HG03354 (cell line): Measurements from ENCODE around the gene SLCO4A1.

ENCODE experiments used
- ATAC-seq: cut with Tn5 transposase; IDR thresholded peaks from one replicate; pipeline ENCODE4 v1.9.1; 2021; ENCODE audit warnings: mild to moderate bottlenecking; ENCODE audit not compliant: unreplicated experiment, poor library complexity, severe bottlenecking

SLCO4A1 gene, protein sequence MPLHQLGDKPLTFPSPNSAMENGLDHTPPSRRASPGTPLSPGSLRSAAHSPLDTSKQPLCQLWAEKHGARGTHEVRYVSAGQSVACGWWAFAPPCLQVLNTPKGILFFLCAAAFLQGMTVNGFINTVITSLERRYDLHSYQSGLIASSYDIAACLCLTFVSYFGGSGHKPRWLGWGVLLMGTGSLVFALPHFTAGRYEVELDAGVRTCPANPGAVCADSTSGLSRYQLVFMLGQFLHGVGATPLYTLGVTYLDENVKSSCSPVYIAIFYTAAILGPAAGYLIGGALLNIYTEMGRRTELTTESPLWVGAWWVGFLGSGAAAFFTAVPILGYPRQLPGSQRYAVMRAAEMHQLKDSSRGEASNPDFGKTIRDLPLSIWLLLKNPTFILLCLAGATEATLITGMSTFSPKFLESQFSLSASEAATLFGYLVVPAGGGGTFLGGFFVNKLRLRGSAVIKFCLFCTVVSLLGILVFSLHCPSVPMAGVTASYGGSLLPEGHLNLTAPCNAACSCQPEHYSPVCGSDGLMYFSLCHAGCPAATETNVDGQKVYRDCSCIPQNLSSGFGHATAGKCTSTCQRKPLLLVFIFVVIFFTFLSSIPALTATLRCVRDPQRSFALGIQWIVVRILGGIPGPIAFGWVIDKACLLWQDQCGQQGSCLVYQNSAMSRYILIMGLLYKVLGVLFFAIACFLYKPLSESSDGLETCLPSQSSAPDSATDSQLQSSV

DNA sequence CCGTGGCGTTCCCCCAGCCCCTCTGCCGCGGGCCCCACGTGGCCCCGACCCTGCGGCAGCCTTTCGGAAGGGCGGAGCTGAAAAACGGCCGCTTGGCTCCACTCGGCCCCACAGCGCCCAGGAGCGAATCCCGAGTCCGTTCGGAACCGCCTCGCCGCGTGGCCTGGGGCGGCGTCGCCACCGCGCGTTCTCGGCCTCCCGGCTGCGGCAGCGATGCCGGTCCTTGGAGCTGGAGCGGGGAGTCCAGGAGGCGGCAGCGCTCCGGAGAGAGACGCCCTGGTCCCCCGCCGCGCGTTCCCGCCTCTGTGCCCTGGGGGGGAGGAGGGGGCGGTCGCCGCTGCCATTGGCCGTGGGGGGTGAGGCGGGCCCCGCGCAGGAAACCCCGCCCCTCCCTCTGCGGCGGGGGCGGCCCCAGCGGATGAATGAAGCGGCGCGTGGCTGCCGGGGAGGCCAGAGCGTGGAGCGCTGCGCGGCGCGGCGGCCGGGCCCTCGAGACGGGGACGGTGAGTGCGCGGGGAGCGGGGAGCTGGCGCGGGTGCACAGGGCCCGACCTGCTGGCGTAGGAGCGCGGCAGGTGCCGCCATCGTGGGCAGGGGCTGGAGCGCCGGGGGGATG is at the start of gene SLCO4A1:
Gene SLCO4A1, plus strand, starts transcription at position 453 of the 615 bp plus-strand sequence. CDS start 13,952 bp downstream, outside the sequence.
- peak; percentile 80 for ATAC-seq

DNA sequence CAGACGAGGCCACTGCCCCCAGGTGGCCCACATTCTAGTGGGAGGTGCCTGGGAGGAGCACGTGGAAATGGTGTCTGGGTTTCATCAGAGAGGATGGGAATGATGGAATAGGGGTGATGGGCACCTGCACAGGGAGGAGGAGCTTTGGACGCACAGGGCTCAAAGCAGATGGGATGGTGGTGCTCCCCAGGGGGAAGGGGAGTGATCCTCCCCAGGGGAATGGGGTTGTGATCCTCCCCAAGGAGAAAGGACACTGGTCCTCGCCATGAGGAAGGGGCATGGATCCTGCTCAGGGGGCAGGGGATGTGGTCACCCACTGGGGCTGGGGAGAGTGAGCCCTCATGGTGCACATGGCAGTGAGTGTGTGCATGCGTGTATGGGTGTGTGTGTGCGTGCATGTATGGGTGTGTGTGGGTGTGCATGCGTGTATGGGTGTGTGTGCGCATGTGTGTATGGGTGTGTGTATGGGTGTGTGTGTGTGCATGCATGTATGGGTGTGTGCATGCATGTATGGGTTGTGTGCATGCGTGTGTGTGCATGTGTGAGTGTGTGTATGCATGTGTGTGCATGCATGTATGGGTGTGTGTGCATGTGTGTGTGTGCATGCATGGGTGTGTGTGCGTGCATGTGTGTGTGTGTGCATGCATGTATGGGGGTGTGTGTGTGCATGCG is 49.7 kb upstream of the SLCO4A1 start:
- ATAC-seq: no peak

DNA sequence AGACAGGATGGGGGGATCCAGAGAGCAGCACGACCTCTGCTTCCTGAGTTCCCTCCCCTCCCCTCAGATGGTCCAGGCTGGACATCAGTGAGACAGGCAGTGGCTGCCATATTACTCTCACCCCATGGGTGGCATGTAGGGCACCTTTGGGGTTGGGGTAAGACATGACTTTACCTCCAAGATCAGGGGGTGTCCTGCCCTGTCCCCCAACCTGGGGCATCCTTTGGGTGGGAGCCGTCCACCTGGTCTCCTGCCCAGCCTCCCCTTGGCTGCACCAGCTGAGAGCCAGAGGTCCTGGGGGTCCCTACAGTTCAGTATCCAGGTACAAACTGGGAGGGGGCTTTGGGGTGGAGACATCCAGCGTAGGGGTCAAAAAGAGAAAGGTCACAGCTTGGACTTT is 48.7 kb upstream of the SLCO4A1 start:
- no peak for ATAC-seq

DNA sequence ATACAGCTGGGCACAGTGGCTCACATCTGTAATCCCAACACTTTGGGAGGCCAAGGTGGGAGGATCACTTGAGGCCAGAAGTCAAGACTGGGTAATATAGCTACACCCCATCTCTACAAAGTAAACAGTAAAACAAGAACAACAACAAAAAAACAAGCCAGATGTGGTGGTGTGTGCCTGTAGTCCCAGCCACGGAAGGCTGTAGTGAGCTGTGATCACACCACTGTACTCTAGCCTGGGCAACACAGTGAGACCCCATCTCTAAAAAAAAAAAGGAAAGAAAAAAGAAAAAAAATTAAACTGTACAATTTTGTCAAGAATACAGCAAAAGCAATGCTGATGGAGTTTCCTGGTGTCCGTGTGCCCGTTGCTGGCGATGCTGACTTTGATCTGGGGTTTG is 47.2 kb upstream of the SLCO4A1 start:
- no peak for ATAC-seq

DNA sequence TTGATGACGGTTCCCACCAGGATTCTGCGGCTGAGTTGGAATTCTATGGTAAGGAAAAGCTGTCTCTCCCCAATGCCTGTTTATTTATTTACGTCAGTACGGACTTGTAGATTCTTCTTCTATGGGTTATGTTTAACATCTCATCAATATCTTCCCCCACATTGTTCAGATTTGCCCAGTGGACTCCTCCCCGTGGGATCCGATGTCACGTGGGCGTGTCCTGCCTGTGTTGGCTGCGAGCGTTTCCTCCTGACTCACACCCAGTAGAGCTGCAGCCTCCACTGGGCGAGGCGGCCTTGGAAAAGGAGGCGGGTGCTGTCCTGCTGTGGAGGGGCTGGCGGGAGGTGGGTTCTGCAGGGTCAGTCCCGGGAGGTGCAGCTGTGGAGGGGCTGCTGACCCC is 46.8 kb upstream of the SLCO4A1 start:
- ATAC-seq: no peak

DNA sequence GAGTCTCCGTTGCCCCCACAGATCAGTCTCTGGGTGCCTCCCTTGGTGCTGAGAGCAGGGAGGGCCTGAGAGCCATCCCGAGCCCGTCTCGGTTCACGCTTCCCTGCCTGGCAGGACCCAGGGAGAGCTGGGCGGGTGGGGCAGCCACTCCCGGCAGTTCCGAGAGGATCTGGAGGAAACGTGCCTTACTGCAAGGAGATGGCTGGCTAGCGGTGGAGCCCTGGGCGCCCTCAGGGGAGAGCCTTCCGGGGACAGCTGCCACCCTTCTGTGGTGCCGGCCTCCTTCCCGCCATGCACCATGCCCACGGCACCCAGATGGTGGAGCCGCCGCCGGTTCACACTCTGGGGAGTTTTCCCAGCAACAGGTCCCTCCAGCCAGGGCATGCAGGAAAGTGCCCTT is 45.8 kb upstream of the SLCO4A1 start:
- ATAC-seq: no peak

DNA sequence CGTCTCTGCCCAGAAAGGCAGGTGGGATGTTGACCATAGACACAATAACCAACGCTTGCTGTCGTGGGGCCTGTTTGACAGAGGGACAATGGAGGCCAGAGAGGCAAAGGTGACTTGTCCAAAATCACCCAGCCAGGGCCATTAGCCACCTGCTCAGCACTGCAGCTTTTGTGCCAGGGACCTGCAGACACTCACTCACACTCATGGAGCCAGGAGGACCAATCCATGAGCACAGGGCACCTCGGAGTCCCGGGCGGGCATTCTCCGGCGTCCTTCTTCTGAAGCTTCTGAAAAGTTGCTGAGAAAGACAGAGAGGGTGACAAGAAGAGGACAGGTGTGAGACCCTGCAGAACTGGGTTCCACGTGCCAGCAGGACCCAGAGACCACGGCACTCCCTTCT is 45.4 kb upstream of the SLCO4A1 start:
- no peak for ATAC-seq

DNA sequence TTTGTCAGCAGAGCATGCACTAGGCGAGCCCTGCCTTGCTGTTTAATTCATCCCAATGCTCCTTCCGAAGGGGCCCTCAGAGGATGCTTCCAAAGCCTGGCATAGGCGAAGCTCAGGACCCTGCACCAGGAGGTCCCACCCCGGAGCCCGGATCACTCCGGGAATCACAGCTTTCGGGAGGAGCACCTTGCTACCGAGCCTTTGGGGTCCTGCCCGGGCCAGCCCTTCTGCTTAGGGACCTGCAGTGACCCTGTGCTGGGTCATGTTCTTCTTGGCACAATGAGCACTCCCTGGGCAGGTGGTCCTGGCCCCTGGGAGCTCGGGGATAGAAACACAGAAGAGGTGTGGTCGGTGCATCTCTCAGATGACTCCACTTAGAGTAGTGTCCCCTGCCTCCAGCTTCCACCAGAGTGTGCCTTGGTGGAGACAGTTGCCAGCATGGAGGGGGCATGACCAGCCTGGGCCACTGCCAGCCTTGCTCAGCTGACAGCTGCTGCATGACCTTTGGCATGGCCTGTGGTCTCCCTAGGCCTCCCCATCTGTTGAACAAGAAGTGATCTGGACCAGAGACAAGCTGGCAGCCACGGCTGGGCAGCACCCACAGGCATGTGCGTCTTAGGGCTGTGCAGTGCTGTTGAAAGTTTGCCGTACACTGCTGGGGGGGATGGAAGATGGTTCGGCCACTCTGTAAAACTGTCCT is 44.7 kb upstream of the SLCO4A1 start:
- no peak for ATAC-seq

DNA sequence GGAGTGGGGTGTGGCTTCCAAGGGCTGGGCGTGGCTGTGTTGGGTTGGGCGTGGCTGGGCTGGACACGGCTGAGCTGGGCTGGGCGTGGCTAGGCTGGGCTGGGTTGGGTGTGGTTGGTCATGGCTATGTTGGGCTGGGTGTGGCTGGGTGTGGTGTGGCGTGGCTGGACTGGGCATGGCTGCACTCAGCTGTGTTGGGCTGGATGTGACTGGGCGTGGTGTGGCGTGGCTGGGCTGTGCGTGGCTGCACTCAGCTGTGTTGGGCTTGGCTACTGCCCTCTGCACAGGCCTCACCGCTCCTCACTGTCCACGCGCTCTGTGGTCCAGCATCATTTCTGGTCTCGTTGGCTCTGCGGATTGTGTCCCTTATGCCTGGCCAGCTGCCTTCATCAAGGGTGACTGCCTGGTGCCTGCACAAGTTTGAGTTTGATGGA is 43.5 kb upstream of the SLCO4A1 start:
- ATAC-seq: no peak

DNA sequence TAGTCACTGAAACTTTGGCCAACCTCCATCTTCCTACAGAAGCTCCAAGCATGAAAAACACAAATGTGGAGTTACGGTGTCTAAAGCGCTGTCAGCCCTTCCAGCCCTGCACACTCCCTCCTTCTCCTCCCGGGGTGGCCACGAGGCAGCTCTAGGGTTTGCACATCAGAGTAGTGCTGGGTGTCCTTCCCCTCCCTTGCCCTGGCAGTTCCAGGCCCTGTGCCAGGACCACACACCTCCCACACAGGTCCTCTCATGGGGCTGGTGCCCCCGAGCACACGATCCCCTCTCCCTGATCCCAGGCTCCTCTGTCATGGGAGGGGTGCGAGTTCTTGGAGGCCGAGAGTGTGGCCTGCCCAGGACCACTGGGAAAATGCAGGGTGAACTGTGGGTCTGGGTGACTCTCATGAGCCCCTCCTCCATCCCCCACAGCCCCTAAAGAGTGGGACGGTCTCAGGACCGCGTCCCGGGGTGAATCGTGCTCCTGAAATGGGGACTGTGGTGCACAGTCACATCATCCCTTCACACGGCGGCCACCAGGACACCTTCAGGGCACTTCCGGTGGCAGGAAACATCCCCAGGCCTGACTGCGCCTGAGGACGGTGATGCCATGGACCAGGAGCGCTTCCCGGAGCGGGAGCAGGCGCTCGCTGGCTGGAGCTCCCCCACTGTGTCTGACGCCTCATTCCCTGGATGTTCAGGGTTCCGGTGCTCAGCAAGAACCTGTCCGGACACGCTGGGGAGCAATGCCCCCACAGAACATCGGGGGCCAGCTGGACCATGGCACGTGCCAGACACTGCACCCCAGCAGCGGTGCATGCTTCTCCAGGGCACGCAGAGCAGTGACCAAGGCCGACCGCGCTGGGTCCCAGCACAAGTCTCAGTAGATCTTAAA is 42.8 kb upstream of the SLCO4A1 start:
- ATAC-seq: no peak

DNA sequence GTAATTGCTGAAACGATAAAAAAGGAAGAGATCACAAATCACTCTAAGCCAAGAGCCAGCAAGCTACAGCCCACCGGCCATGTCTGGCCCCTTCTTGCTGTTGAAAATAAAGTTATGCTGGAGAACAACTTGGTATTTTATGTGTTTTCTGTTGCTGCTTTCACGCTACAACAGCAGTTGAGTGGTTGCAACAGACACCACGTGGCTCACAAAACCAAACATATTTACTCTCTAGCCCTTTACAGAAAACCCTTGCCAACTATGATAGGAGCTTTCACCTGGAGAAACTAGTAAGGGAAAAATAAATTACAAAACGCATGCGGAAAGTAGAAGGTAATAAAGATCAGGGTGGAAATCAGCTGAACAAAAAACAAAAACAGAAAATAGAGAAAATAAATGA is 41.1 kb upstream of the SLCO4A1 start:
- no peak for ATAC-seq

DNA sequence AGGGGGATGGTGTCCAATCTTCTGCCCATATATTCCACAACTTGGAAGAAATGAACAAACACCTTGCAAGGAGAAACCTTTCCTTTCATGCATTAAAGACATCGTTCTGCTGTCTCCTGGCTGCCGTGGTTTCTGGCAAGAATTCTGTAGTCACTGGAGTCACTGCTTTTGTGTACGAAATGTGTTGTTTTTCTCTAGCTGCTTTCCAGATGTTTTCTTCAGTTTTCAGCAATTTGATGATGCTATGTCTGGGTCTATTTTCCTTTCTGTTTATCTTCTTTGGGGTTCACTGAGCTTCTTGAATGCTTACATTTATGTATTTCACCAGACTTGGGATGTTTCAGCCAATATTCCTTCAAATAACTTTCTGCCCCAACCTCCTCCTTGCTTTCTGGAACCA is 40.6 kb upstream of the SLCO4A1 start:
- no peak for ATAC-seq

DNA sequence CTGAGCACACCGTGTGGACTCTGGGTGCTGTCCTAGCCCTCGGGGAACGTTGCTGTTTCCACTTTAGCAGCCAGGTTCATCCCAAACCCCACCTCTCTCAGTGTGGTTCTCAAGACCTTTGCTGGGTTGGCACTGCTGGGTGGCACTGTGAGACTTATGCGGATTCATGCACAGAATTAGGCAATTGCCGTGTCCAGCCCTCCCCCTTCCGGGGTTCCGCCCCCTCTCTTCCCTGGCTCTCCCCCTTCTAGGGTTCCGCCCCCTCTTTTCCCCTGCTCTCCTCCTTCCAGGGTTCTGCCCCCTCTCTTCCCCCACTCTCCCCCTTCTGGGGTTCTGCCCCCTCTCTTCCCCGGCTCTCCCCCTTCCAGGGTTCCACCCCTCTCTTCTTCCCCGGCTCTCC is 39.8 kb upstream of the SLCO4A1 start:
- ATAC-seq: no peak

DNA sequence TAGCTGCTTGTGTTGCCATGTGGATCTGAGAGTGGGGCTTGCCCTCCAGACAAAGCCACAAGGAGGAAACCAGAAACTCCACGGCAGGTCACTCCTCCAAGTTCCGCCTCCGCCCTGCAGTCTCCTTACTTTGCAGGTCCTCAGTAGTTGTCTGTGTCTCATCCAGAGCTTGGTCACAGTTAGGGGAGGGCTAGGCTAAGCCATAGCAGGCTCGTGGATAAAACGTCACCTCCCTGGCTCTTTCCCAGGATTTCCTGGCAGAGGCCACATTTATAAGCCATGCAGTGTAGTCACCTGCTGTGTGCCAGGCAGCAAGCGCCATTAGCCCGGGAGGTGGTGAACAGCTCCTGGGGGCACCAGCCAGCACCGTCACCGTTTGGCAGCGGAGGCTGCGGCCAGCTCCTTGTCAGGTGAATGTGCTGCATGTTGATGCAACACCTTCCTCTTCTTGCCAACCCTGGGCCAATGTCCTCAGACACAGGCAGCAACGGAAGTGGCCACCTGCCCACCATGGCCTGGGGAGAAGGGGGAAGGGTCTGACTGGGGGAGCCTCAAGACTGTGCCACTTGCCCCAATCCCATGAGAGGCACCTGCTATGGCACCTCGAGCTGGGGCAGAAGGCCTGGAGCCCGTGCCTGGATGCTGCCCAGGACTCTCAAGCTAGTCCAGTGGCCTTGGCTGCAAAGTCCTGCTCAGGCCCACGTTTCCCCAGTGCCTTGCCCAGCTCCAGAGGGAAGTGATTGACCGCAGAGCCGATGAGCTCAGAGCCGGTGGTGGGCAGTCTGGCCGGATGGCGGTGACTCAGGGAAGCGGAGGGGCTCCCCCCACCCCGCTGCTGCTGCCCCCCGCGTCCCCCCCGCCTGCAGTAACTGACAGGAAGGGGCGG is 39.0 kb upstream of the SLCO4A1 start:
- ATAC-seq: peak; percentile 50

DNA sequence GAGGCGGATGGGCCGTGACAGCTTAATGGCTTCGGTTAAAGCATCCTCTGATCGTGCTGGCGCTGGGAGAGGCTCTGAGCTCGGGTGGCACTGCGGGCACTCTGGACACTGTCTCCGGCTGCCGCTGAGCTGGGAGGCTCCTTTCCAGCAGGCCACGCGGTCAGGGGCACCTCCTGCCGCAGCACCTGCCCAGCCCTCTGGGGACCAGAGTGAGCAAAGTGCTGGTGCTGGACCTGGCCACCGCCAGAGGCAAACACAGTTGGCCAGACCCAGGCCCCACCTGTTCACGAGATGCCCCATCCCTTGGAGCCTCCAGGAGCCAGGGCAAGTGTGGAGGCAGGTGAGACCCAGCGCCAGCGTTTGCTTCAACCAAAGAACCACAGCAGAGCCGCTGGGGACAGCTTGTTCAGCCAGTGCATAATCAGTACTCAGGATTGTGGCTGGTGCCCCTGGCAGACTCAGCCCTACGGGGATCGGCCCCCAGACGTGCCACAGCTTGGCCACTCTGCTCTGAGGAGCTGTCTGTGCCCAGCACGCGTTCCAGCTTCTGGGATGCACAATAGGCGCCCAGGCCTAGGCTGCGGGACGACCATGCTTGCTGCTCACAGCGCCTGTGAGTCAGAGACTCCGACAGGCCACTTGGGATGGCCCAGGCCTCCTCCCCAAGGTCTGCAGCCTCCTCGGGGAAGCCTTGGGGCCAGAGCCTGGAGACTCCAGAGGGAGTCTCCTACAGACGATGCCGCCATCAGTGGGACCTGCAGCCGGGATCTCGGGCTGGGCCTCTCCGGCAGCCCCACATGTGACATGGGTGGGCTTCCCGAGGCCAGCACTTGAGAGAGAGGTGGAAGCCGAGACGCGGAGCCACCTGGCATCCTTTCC is 38.2 kb upstream of the SLCO4A1 start:
- peak; percentile 13 for ATAC-seq

DNA sequence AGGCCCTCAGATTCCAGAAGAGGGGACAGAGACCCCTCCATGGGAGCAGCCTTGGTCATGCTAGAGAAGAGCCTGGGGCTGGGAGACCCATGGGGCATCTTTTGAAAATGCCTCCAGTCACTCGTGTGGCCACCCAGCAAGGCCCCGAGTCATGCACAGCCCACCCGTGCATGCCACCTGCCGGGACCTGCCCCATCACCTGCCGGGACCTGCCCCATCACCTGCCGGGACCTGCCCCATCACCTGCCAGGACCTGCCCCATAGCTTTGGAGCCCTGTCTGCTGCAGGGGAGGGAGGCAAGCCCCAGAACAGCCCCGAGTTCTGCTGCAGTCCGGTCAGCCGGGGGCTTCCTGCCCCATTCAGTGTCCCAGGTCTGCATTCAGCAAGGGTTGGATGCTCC is 37.5 kb upstream of the SLCO4A1 start:
- ATAC-seq: no peak
